Mucosa of descending colon (tissue), 3 donors: ENCODE measurements around the gene CTDSP1. TPM values are rescaled to one million over a fixed set of nuclear protein-coding genes. Genes with fewer than 3 reads are reported as not detected.

Experiments
- ATAC-seq: fragments of 200-7000 bp; cut with Tn5 transposase; one replicate; pipeline ENCODE4 v1.9.1; 2020; ENCODE audit warnings: mild to moderate bottlenecking, moderate library complexity
- DNase-seq, 3 donors: peaks; one replicate each; pipeline ENCODE4 v3.0.0-alpha.2; 2020
- H3K36me3 ChIP-seq: fragments of 200-600 bp; one replicate; pipeline ENCODE4 v1.8.0; 2021; ENCODE audit warnings: low read depth, mild to moderate bottlenecking
- H3K4me1 ChIP-seq: fragments of 200-600 bp; one replicate; pipeline ENCODE4 v1.8.0; 2021; ENCODE audit warnings: low read depth, mild to moderate bottlenecking
- H3K4me3 ChIP-seq: fragments of 200-600 bp; one replicate; pipeline ENCODE4 v1.8.0; 2021; ENCODE audit warnings: mild to moderate bottlenecking
- H3K9me3 ChIP-seq: fragments of 200-600 bp; one replicate; pipeline ENCODE4 v1.8.0; 2021; ENCODE audit warnings: mild to moderate bottlenecking
- CTCF ChIP-seq: fragments of 200-600 bp; IDR thresholded peaks from one replicate; pipeline ENCODE4 v1.8.0; 2022; ENCODE audit warnings: antibody characterized with exemption, mild to moderate bottlenecking
- intact Hi-C, 2 donors: fragments of 100-400 bp; cut with DNase I in 1 of 2; cut with micrococcal nuclease in 1 of 2; formaldehyde crosslinking; loops; one replicate each; pipeline versions ENCODE4 v1.11.0 to v1.11.1; 2022; cut with DNase I, micrococcal nuclease
- total RNA-seq, 3 donors: library from RNA; stranded (reverse); fragmentation: NEBNext Ultra II Directional in 2 of 3; extraction: Animal tissue kit (Norgen Biotek cat#: 25700) in 2 of 3; gene quantifications; one replicate each; pipeline versions ENCODE4 v1.2.1 to v1.2.4, GENCODE V29; 2021 to 2023
- donor health status: DM: no; HTN: no; CAD: no; lungs with moderate emphysema.
- donor health status: DM: no; HTN: no; CAD: no.
- donor health status: DM: no; HTN: yes; CAD: no.

CTDSP1 gene
- total RNA-seq, 3 donors from 2014 or later, result 142 to 221 (median 165) TPM

- Histone ChIP-seq H3K4me3 (no peak overlapping the region), H3K4me1 (no peaks in the 10 kb centered on the region), H3K9me3 (no peaks in the 10 kb centered on the region), H3K36me3 (peaks cover 2% of the 10 kb centered on the region)
- intact Hi-C loops, result no loop called here
- no peak for TF ChIP-seq CTCF
- DNase-seq, result peak in 1 of 3 donors; percentile 28
- ATAC-seq, result peak; percentile 6
Observed at GRCh38 chr2:218429911-218430692, 30.4 kb downstream of the CTDSP1 start.

GRCh38 chr2:218430721-218431120 lies 31.1 kb downstream of the CTDSP1 start:
- TF ChIP-seq CTCF, result no peak
- intact Hi-C loops, result no loop called here
- Histone ChIP-seq H3K9me3 (no peaks in the 10 kb centered on the region), H3K36me3 (peaks cover 3% of the 10 kb centered on the region), H3K4me1 (no peaks in the 10 kb centered on the region), H3K4me3 (no peak overlapping the region)
- peak in 1 of 3 donors; percentile 7 for DNase-seq
- no peak for ATAC-seq

GRCh38 chr2:218431878-218432277 lies 32.2 kb downstream of the CTDSP1 start:
- Histone ChIP-seq H3K4me3 (no peak overlapping the region), H3K36me3 (peaks cover 3% of the 10 kb centered on the region), H3K9me3 (no peaks in the 10 kb centered on the region), H3K4me1 (no peaks in the 10 kb centered on the region)
- intact Hi-C loops, result no loop called here
- no peak for TF ChIP-seq CTCF
- DNase-seq (peak in 1 of 3 donors; percentile 22), ATAC-seq (no peak)

- H3K36me3 ChIP-seq, result peaks cover 3% of the 10 kb centered on the region
- ATAC-seq (no peak), DNase-seq (peak in 1 of 3 donors; percentile 20)
- no peak for TF ChIP-seq CTCF
- no peaks in the 10 kb centered on the region for H3K9me3 ChIP-seq
- intact Hi-C loops, result no loop called here
- no peaks in the 10 kb centered on the region for H3K4me1 ChIP-seq
- no peak overlapping the region for H3K4me3 ChIP-seq
Observed at GRCh38 chr2:218432676-218433365, 33.2 kb downstream of the CTDSP1 start.

GRCh38 chr2:218434456-218434855 lies 34.8 kb downstream of the CTDSP1 start:
- ATAC-seq (no peak), DNase-seq (peak in 1 of 3 donors; percentile 18)
- peaks cover 9% of the 10 kb centered on the region for H3K36me3 ChIP-seq
- H3K4me1 ChIP-seq, result no peaks in the 10 kb centered on the region
- TF ChIP-seq CTCF, result no peak
- no peak overlapping the region for H3K4me3 ChIP-seq
- intact Hi-C loops, result no loop called here
- no peaks in the 10 kb centered on the region for H3K9me3 ChIP-seq
